K562 (cell line): ENCODE data around the gene TSPAN18. TPM values are rescaled to one million over a fixed set of nuclear protein-coding genes. Genes with fewer than 3 reads are reported as not detected.

Experiments
- ATAC-seq: fragments of 200-7000 bp; cut with Tn5 transposase; 3 replicates; pipeline ENCODE4 v1.9.1; 2020; ENCODE audit warnings: moderate library complexity
- BruUV-seq: library from RNA; stranded (reverse); fragments of 400-500 nt; replicated peaks from 2 replicates; lab custom pipeline; 2021; lab: Mats Ljungman, UMichigan
- CTCF ChIA-PET: fragments of 300-600 bp; formaldehyde crosslinking; extraction: SDS; loops from one replicate; lab custom pipeline; 2021; ENCODE audit warnings: low intra/inter-chr PET ratio; lab: Yijun Ruan, JAX
- POLR2A ChIA-PET: fragments of 300-600, 350-650 bp; sonication (Branson Sonifier 250); formaldehyde crosslinking; extraction: SDS; loops from one replicate; lab custom pipeline; 2021; ENCODE audit warnings: antibody characterized with exemption, inconsistent platforms; lab: Yijun Ruan, JAX
- DNase-seq, 4 experiments: peaks; one replicate each; pipeline versions ENCODE4 v3.0.0 to v3.0.0-alpha.2; 2011 to 2018; ENCODE audit warnings: low spot score in 3 of 4, mixed read lengths in 3 of 4; ENCODE audit errors: extremely low read depth in 1 of 4
- FAIRE-seq: peaks from 2 replicates; lab custom pipeline; 2011; peaks lifted over from hg19 to GRCh38; lab: Jason Lieb, UNC
- H2AFZ ChIP-seq: 2 replicates; pipeline ENCODE4 v1.6.0; 2011; ENCODE audit warnings: low read depth, low read length, control low read depth, inconsistent platforms
- H3K27ac ChIP-seq: fragments of 200-600 bp; 3 replicates; pipeline ENCODE4 v1.8.0; 2011; ENCODE audit warnings: low read depth, mild to moderate bottlenecking, control low read depth, inconsistent platforms, low read length, moderate library complexity, mixed read lengths; ENCODE audit errors: extremely low read depth
- H3K27me3 ChIP-seq, 2 experiments: fragments of 300-600 bp in 1 of 2; 2 replicates in 1 of 2; 3 replicates in 1 of 2; pipeline versions ENCODE4 v1.6.0 to v1.8.0; 2011; ENCODE audit warnings: inconsistent platforms in 2 of 2, low read length in 2 of 2, mild to moderate bottlenecking in 1 of 2, mixed read lengths in 1 of 2, moderate library complexity in 1 of 2; ENCODE audit not compliant: control insufficient read depth in 2 of 2, insufficient read depth in 2 of 2
- H3K36me3 ChIP-seq: fragments of 300-600 bp; 3 replicates; pipeline ENCODE4 v1.8.0; 2011; ENCODE audit warnings: mild to moderate bottlenecking, low read length, inconsistent platforms; ENCODE audit not compliant: control insufficient read depth, insufficient read depth
- H3K4me1 ChIP-seq, 2 experiments: fragments of 200-600 bp in 1 of 2; replicated peaks in 1 of 2; 2 replicates in 1 of 2; 3 replicates in 1 of 2; pipeline versions ENCODE4 v1.5.1 to v1.8.0; 2011; ENCODE audit warnings: inconsistent platforms in 2 of 2, low read length in 2 of 2, mild to moderate bottlenecking in 1 of 2, mixed read lengths in 1 of 2, moderate library complexity in 1 of 2; ENCODE audit not compliant: control insufficient read depth in 2 of 2, insufficient read depth in 2 of 2
- H3K4me2 ChIP-seq: 2 replicates; pipeline ENCODE4 v1.6.1; 2011; ENCODE audit warnings: low read length, control low read depth, inconsistent platforms, mixed read lengths; ENCODE audit not compliant: insufficient read depth
- H3K4me3 ChIP-seq: fragments of 200-600 bp; sonication (generic), shearing (Covaris generic); 2 replicates; pipeline ENCODE4 v1.5.1; 2016; ENCODE audit warnings: control low read depth, inconsistent platforms
- H3K79me2 ChIP-seq: fragments of 200-600 bp; 3 replicates; pipeline ENCODE4 v1.8.0; 2011; ENCODE audit warnings: low read length, inconsistent platforms; ENCODE audit not compliant: control insufficient read depth, insufficient read depth
- H3K9ac ChIP-seq, 2 experiments: 2 replicates each; pipeline versions ENCODE4 v1.6.0 to v1.6.1; 2011; ENCODE audit warnings: low read depth in 2 of 2, low read length in 2 of 2, control low read depth in 1 of 2, inconsistent platforms in 1 of 2, mild to moderate bottlenecking in 1 of 2, mixed read lengths in 1 of 2; ENCODE audit not compliant: insufficient read depth in 1 of 2
- H3K9me1 ChIP-seq: one replicate; pipeline ENCODE4 v1.6.0; 2011; ENCODE audit warnings: inconsistent platforms, mild to moderate bottlenecking, low read length, moderate library complexity; ENCODE audit not compliant: control insufficient read depth, insufficient read depth
- H3K9me3 ChIP-seq: replicated peaks from 2 replicates; pipeline ENCODE4 v1.5.1; 2011; ENCODE audit warnings: low read depth, low read length, inconsistent platforms; ENCODE audit not compliant: control insufficient read depth, insufficient read depth
- H4K20me1 ChIP-seq: replicated peaks from 2 replicates; pipeline ENCODE4 v1.6.1; 2011; ENCODE audit warnings: low read length, inconsistent platforms, mixed read lengths; ENCODE audit not compliant: control insufficient read depth, insufficient read depth
- BRF1 ChIP-seq: IDR thresholded peaks from 3 replicates; pipeline ENCODE4 v1.6.1; 2011; ENCODE audit warnings: borderline replicate concordance, mild to moderate bottlenecking; ENCODE audit not compliant: insufficient read length; ENCODE audit errors: extremely low read depth
- CBX2 ChIP-seq: fragments of 200-600 bp; sonication (generic); IDR thresholded peaks from one replicate; pipeline ENCODE4 v1.6.1; 2012; ENCODE audit warnings: mild to moderate bottlenecking, low read length, inconsistent platforms; ENCODE audit not compliant: insufficient read depth, poor library complexity, severe bottlenecking
- IRF1 ChIP-seq: sonication (generic); formaldehyde crosslinking; IDR thresholded peaks from 2 replicates; pipeline ENCODE4 v1.8.0; 2022; ENCODE audit warnings: missing genetic modification reagents, mild to moderate bottlenecking, borderline replicate concordance
- SMAD3 ChIP-seq: fragments of 450-650 bp; formaldehyde crosslinking; conservative IDR thresholded peaks from 2 replicates; pipeline ENCODE4 v1.4.0; 2020; ENCODE audit warnings: mild to moderate bottlenecking
- SREBF1 ChIP-seq: fragments of 150-350 bp; IDR thresholded peaks from 2 replicates; pipeline ENCODE4 v1.6.1; 2014; ENCODE audit warnings: antibody characterized with exemption, low read depth, low read length, borderline replicate concordance
- THRAP3 ChIP-seq: fragments of 450-650 bp; IDR thresholded peaks from 2 replicates; pipeline ENCODE4 v1.6.1; 2016; ENCODE audit warnings: mild to moderate bottlenecking, inconsistent platforms, borderline replicate concordance
- ZNF830 ChIP-seq: fragments of 250-450 bp; sonication (Bioruptor Pico); IDR thresholded peaks from 2 replicates; pipeline ENCODE4 v1.5.0; 2021; ENCODE audit warnings: mild to moderate bottlenecking
- WGBS: fragments of 100-300 bp; shearing (Covaris generic); methylation state at CpG from one replicate; pipeline ENCODE4 v1.1.6; 2016; ENCODE audit warnings: low coverage, mixed read lengths; ENCODE audit not compliant: insufficient coverage; ENCODE audit errors: missing lambda C conversion rate; 5-methylcytosine and 5-hydroxymethylcytosine counted together
- in situ Hi-C: fragments of 300-500 bp; cut with MboI; formaldehyde crosslinking; loops from 4 replicates; pipeline ENCODE4 v1.15.0; 2018; ENCODE audit warnings: inconsistent platforms, mixed read lengths
- intact Hi-C: fragments of 100-400 bp; cut with micrococcal nuclease; formaldehyde crosslinking; loops from 2 replicates; pipeline ENCODE4 v1.14.2; 2022
- polyA plus RNA-seq, 8 experiments: library from polyadenylated mRNA; depleted of rRNA in 4 of 8; stranded (reverse) in 5 of 8; unstranded in 3 of 8; fragments of >200 nt; fragmentation: Nextera tagmentation in 2 of 8; fragmentation: Illumina TruSeq in 1 of 8; extraction: Ambion mirVana in 2 of 8; extraction: Trizol in 1 of 8; gene quantifications; 2 replicates each; pipeline versions ENCODE4 v1.2.1 to v1.2.3, GENCODE V29; 2011 to 2014; ENCODE audit warnings: inconsistent platforms in 1 of 8, missing spikeins in 1 of 8
- total RNA-seq, 7 experiments: library from RNA; depleted of rRNA in 6 of 7; stranded (reverse); fragments of >200 nt in 6 of 7; fragmentation: Illumina TruSeq in 2 of 7; extraction: Trizol in 2 of 7; gene quantifications; 2 replicates each; pipeline versions ENCODE4 v1.2.1 to v1.2.3, GENCODE V29; 2011 to 2021; ENCODE audit warnings: low replicate concordance in 1 of 7

The TSPAN18 gene
- total and polyA plus RNA-seq, 9 of the 15 experiments (the other 6 are each of a cell fraction or from before 2014, with no cell fraction given): 0.17 to 0.35 (median 0.22) TPM; not detected in 4

- DNase-seq: no peak
Observed at GRCh38 chr11:44729713-44730112, 3.0 kb downstream of the TSPAN18 start.

More at GRCh38 chr11:44729713-44730112, 3.0 kb downstream of the TSPAN18 start:
- TF ChIP-seq CBX2 (no peak), IRF1 (CRISPR knock-in tag) (no peak), SREBF1 (no peak), ZNF830 (CRISPR knock-in tag) (no peak), BRF1 (no peak), THRAP3 (no peak), SMAD3 (CRISPR knock-in tag) (no peak)
- TF ChIP-seq, all 486 proteins: peak for 0
- peaks cover 7% of the 10 kb centered on the region; the same call in 1 of the 2 replicates for H4K20me1 ChIP-seq
- no peak overlapping the region for H2AFZ ChIP-seq
- no peak for ATAC-seq
- in situ Hi-C loops (no loop called here), intact Hi-C loops (loop anchor here (2.0 to 5.0 kb wide), 2 partner anchors 48 to 165 kb away; no protein-coding TSS in a partner anchor)
- H3K9ac ChIP-seq: no peak overlapping the region
- H3K27ac ChIP-seq: no peak overlapping the region
- 3% methylated on average over 3 of the region's 3 CpGs for WGBS
- CTCF ChIA-PET: no interaction called here
- POLR2A ChIA-PET: no interaction called here
- no peaks in the 10 kb centered on the region for H3K79me2 ChIP-seq
- peaks cover 4 to 70% of the 10 kb centered on the region in 2 experiments; a peak in 3 of 5 replicates for H3K27me3 ChIP-seq
- H3K4me2 ChIP-seq: no peak overlapping the region
- H3K4me3 ChIP-seq: no peak overlapping the region
- no TSS peak for BruUV-seq
- no peak for FAIRE-seq
- H3K9me1 ChIP-seq: no peaks in the 10 kb centered on the region
- no peaks in the 10 kb centered on the region for H3K9me3 ChIP-seq
- no peaks in the 10 kb centered on the region for H3K36me3 ChIP-seq
- H3K4me1 ChIP-seq: peaks cover 7 to 21% of the 10 kb centered on the region in 2 experiments; a peak in 4 of 5 replicates
